NCI-H748 (cell line): Measurements from ENCODE around the gene RTN4IP1.
"Not testable (repeated sequence)": the region's sequence is repeated elsewhere in the genome, so short reads cannot be mapped to it uniquely, and the experiment has no call there.

ENCODE experiments used
- DNase-seq: peaks from one replicate; lab custom pipeline; 2025; ENCODE audit not compliant: unreplicated experiment; lab: John Stamatoyannopoulos, UW

RTN4IP1 gene

GRCh38 chr6:106548926-106549455, 80.3 kb downstream of the RTN4IP1 start:
- DNase-seq, result not testable (repeated sequence)

GRCh38 chr6:106547601-106548453, 81.5 kb downstream of the RTN4IP1 start:
- no peak for DNase-seq

- peak; percentile 79 for DNase-seq
These were observed 82.4 kb downstream of the RTN4IP1 start for GRCh38 chr6:106546691-106547414.

- DNase-seq, result no peak
These were observed 83.0 kb downstream of the RTN4IP1 start for GRCh38 chr6:106546261-106546690.

- no peak for DNase-seq
These were observed 88.4 kb downstream of the RTN4IP1 start for GRCh38 chr6:106540907-106541306.

- no peak for DNase-seq
These were observed 88.9 kb downstream of the RTN4IP1 start for GRCh38 chr6:106540432-106540831.

GRCh38 chr6:106539936-106540335, 89.4 kb downstream of the RTN4IP1 start:
- no peak for DNase-seq

- DNase-seq, result no peak
These were observed 91.2 kb downstream of the RTN4IP1 start for GRCh38 chr6:106538145-106538544.

GRCh38 chr6:106537662-106538061, 91.6 kb downstream of the RTN4IP1 start:
- no peak for DNase-seq

GRCh38 chr6:106536851-106537250, 92.4 kb downstream of the RTN4IP1 start:
- no peak for DNase-seq

- DNase-seq, result no peak
These were observed 92.9 kb downstream of the RTN4IP1 start for GRCh38 chr6:106536357-106536756.

GRCh38 chr6:106535012-106535411, 94.3 kb downstream of the RTN4IP1 start:
- no peak for DNase-seq

GRCh38 chr6:106534564-106534982, 94.7 kb downstream of the RTN4IP1 start:
- DNase-seq, result no peak

- DNase-seq, result no peak
These were observed 95.3 kb downstream of the RTN4IP1 start for GRCh38 chr6:106534004-106534403.

GRCh38 chr6:106533054-106533453, 96.2 kb downstream of the RTN4IP1 start:
- DNase-seq, result no peak

GRCh38 chr6:106530502-106530901, 98.8 kb downstream of the RTN4IP1 start:
- DNase-seq, result no peak

GRCh38 chr6:106530026-106530425, 99.3 kb downstream of the RTN4IP1 start:
- DNase-seq, result no peak

GRCh38 chr6:106529438-106529837, 99.9 kb downstream of the RTN4IP1 start:
- DNase-seq, result no peak

- no peak for DNase-seq
These were observed 100.8 kb downstream of the RTN4IP1 start for GRCh38 chr6:106528521-106528920.

- no peak for DNase-seq
These were observed 101.3 kb downstream of the RTN4IP1 start for GRCh38 chr6:106527979-106528378.

GRCh38 chr6:106527117-106527516, 102.2 kb downstream of the RTN4IP1 start:
- no peak for DNase-seq

- DNase-seq, result no peak
These were observed 103.4 kb downstream of the RTN4IP1 start for GRCh38 chr6:106525882-106526275.
